Astrocyte of the cerebellum (primary cell): Measurements from ENCODE around the gene PHF21B.
A peak's percentile ranks its signal among the peaks of the same experiment; 100 is the strongest.
"Not testable (repeated sequence)": the region's sequence is repeated elsewhere in the genome, so short reads cannot be mapped to it uniquely, and the experiment has no call there.

Source experiments
- DNase-seq: peaks from one replicate; pipeline ENCODE4 v3.0.0-alpha.2; 2011; ENCODE audit warnings: low read depth
- H3K4me3 ChIP-seq: 2 replicates; pipeline ENCODE4 v1.5.1; 2011; ENCODE audit warnings: mild to moderate bottlenecking, low read depth, low read length, moderate library complexity
- CTCF ChIP-seq: IDR thresholded peaks from 2 replicates; pipeline ENCODE4 v1.5.1; 2012; ENCODE audit warnings: low read length, low read depth, moderate library complexity, mild to moderate bottlenecking; ENCODE audit errors: missing control alignments
- in situ Hi-C: cut with HindIII; loops from 2 replicates; pipeline ENCODE4 v1.10.0; 2017; ENCODE audit warnings: low sequenced_read_pairs

Gene PHF21B

DNA sequence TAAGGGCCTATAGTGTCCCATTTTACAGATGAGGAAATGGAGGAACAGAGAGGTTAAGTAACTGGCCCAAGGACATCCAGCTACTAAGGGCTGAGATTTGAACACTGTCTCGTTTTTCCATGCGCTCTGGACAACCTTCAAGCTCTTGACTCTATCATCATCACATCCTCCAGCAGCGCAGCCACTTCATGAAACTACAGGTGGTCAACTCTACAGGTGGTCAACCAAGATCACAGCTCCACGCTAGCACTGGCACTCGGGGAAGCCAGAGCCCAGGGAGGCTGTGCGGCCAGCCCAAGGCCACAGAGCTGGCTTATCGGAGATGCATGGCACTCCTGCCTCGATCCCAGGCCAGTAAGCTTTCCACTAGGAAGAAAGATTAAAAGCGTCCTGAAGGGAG lies 40.0 kb downstream of the PHF21B start:
- in situ Hi-C loops, result loop anchor here (5.0 kb wide), 1 partner anchor 122 kb away; no protein-coding TSS in a partner anchor
- no peak for TF ChIP-seq CTCF
- H3K4me3 ChIP-seq, result no peak overlapping the region
- no peak for DNase-seq

DNA sequence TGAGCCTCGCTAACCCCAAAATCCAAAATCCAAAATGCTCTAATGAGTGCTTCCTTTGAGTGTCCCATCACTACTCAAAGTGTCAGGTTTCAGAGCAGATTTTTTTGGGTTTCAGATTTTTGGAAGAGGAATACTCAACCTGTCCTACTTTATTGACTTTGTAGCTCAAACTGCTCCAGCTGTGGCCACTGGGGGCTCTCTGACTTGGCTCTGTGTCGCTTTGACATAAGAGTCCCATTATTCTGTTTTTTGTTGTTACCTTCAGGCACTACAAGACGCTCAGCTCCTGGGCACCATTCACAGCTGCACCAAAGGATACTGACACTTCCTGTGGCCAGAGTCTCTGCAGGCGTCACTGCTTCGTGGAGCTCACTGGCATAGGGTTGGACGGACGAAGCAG lies 41.1 kb downstream of the PHF21B start:
- peak; percentile 20 for TF ChIP-seq CTCF
- DNase-seq, result no peak
- in situ Hi-C loops, result no loop called here
- H3K4me3 ChIP-seq, result no peak overlapping the region

- no peak for DNase-seq
- no peak for TF ChIP-seq CTCF
- H3K4me3 ChIP-seq, result no peak overlapping the region
- in situ Hi-C loops, result no loop called here
These were observed 44.6 kb downstream of the PHF21B start for GRCh38 chr22:44965171-44965570.

DNA sequence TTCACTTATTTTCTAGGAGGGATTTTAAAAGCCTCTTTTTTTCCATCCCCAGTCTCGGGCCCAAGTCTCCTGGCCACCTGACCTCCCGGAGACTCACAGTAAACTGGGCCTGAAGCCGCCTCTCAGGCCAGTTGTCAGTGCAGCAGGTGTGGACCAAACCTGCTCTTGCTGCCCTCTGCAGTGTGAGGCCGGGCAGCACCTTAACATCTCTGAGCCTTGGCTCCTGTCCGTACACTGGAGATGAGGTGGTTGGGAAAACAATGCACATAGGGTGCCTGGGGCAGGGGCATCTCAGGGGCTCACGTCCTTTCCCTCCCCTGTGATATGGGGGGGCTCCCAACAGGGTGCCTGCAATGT lies 45.1 kb downstream of the PHF21B start:
- TF ChIP-seq CTCF, result no peak
- DNase-seq, result no peak
- in situ Hi-C loops, result no loop called here
- no peak overlapping the region for H3K4me3 ChIP-seq

DNA sequence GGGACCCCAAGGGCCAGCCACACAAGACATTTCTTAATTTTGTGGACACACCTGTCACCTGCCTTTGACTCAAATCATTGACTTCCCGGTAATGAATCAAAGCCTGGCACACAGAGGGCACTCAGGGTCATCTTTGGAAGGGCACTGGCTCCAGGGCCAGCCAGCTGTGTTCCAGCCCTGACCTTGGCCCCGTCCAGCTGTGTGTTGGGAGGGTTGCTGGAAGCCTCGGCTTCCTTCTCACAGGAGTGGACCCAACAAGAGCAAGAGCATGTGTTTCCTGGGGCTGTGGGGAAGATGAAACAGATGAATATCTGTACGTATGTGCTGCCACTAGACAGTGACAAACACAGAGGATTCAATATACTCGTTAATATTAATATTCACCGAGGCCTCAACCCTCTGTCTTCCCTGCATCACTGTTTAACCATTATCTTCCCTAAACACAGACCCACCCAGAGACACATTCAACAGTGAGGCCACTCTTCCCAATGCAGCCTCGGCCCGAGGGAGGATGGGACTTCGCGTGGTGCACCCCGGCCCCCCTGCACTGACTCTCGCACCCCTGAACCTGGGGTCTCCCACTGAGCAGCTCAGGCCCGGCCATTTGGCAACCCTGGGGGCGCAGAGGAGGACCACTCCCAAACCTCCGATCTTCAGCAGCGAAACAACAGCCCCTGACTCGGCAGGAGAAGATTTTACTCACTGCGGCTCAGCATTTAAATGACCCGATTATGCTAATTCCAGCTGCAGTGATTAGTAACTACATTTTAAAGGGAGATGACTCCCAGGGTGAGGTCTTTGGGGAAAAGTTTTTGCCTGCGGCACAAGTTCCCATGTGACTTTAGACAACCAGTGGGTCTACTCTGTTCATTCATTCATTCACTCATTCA lies 45.7 kb downstream of the PHF21B start:
- DNase-seq, result no peak
- in situ Hi-C loops, result no loop called here
- TF ChIP-seq CTCF, result no peak
- no peak overlapping the region for H3K4me3 ChIP-seq

- no peak for DNase-seq
- no peak overlapping the region for H3K4me3 ChIP-seq
- no peak for TF ChIP-seq CTCF
- in situ Hi-C loops, result no loop called here
These were observed 46.9 kb downstream of the PHF21B start for GRCh38 chr22:44962741-44963454.

DNA sequence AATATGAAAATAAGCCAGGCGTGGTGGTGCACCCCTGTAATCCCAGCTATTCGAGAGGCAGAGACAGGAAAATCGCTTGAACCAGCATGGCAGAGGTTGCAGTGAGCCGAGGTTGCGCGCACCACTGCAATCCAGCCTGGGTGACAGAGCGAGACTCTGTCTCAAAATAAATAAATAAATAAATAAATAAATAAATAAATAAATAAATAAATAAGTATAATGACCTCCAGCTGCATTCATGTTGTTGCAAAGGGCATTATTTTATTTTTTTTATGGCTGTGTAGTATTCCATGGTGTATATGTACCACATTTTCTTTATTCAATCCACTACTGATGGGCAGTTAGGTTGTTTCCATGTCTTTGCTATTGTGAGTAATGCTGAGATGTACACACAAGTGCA lies 48.1 kb downstream of the PHF21B start:
- H3K4me3 ChIP-seq, DNase-seq, in situ Hi-C loops: not testable (repeated sequence)
